GM19240 (cell line): ENCODE results near the gene CRACR2A.

Experiments
- DNase-seq: peaks from one replicate; pipeline ENCODE4 v3.0.0; 2011; ENCODE audit warnings: low spot score; ENCODE audit not compliant: insufficient read length

CRACR2A gene

DNA sequence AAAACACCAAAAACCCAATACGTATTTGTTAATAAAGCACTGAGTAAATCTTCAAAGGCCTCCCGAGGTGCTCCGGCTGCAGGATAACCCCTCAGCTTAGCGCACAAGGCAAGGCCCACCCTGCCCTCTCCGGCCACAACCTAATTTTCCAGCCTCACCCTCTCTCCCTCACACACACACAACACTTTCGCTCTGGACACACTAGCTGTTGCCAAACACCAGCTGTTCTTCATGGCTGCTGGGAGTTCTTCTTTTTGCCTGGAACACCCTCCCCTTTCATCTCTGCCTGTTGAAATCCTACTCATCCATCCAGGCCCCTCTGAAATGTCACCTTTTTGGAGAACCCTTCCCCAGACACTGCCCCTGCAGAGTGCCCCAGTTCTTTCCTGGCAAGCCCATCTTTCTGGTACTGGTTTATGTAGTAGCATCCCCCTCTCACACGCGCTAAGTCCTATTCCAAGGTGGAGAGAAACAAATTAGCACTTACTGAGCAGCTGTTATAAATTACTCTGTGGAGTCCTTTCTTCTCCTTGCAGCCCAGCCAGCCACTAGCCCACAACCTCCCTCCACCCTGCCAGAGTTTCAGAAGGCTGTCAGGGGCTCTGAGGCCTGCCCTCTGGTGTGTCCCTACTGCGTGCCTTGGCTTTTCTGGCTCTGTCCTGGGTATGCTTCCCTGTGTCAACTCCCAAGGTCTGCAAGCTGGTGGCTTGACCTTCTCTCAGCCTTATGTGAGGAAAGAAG, 805 bp upstream of the CRACR2A start:
- DNase-seq: no peak

DNA sequence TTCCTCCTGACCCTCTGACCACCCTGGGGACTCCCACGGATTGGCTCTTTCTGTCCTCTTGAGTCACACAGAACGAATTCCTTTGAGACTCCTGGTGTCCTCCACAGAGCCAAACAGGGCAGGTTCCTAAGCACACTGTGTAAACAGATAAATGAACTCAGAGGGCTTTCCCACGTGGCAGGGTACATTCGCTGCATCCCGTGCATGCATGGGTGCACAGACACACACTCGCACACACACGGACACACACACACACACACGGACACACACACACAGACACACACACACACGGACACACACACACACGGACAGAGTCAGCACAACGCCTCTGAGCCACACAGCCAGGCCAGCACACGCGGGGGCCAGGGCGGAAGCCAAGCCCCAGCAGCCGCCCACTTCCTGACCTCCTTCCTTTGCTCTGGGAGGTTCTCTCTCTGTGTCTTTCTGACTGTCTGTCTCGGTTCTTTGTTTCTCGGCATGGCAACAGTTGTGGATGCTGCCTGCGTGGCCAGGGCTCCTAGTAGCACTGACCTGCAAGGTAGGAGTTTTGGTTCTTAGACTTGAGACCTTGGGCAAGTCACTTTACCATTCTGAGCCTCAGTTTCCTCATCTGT, 706 bp downstream of the CRACR2A start:
- peak; percentile 68 for DNase-seq

DNA sequence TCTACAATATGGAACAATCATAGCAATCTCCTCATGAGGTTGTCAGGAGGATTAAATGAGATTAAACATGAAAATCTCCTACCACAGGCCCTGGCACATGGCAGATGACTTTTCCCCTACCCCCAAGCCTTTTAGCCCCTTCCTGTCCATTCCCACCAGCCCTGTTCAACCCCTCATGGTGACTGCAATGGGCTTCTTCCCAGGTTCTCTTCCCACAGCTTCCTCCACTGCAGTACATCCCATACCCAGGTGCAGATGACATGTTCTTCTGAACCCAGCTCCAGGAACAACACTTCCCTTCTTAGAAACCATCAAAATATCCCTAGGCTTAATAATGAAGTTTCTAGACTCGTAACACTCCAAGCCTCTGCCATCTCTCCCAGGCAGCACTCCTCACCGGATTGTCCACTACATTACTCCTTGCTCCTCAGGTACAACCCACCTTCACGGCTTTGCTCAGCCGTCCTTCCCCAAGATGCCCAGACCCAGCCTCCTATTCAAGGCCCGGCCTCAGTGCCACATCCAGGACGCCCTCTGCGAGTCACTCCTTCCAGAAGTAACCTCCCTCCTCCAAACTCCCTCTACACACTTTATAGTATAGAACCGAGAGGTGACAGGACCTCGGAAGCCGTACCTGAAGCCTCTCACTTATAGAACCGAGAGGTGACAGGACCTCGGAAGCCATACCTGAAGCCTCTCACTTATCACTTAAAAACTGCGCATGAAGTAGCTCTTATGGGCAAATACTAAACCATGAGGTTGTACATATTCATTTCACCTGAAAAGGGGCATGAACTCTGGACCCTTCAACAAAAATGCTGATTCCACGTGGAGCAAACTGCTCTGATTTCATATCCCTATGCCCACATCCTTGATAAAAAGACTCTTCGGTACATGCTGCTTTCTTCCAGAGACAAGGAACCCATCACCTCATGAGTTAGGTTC, 1.5 kb downstream of the CRACR2A start:
- DNase-seq: no peak

DNA sequence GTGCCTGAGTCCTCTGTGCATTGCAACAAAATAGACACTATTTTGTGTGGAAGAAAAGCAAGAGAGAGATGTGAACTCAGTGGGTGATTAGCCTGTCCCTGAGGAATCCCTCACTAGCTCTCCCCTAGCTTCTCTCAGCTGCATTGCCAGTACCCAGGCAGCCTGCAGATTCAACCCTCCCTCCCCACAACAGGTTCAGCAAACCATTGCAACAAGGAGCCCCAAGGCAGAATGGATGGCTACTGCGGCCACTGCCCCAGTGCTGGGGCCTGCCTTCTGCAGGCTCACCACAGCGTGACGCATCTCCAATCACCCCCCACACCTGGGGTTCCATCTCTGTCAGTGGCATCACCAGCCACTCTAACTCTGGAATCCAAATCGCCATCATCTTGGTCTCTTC, 2.3 kb downstream of the CRACR2A start:
- DNase-seq: no peak

DNA sequence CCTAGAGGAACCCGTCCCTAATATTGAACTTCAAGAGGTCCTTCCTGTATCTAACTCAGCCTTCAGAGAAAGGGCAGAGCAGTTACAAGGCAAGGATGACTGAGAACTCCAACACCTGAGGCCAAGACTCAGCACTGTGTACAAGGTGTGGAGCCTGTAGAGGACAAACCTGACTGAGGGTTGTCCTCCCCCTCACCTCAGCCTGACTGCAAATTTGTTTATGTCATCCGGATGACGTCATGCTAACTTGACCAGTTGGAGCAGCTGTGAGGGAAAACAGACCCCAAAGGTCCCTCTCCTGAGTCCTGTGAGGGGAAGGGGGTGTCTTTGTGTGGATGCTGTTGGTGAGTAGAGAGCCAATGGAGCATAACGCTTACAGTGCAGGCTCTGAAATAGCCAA, 4.3 kb downstream of the CRACR2A start:
- DNase-seq: no peak

DNA sequence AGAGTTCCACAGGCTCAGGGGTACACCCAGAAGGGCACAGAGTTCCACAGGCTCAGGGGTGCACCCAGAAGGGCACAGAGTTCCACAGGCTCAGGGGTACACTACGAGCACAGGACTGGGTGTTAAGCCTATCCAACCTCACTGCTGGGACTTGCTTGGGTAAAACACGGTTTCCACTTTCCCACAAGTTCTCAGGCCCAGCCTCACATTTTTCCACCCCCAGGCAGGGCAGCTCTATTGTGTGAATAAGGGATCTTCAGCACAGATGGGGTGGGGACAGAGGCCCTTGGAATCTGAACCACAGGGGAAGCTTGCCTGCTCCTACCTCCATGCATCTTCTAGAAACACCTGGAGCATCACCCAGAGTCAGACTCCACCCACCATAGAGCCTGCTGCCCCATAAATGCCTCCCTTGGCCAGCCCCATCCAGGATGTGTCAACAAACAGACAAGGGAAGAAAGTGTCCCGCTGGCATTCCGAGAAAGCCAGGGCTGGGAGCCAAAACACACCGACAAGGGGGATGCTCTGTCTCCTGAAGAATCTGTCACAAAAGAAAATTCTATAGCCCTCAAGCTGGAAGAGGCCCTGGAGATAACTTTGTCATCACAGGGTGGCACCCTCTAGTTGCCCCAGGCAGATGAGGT, 4.8 kb downstream of the CRACR2A start:
- no peak for DNase-seq

DNA sequence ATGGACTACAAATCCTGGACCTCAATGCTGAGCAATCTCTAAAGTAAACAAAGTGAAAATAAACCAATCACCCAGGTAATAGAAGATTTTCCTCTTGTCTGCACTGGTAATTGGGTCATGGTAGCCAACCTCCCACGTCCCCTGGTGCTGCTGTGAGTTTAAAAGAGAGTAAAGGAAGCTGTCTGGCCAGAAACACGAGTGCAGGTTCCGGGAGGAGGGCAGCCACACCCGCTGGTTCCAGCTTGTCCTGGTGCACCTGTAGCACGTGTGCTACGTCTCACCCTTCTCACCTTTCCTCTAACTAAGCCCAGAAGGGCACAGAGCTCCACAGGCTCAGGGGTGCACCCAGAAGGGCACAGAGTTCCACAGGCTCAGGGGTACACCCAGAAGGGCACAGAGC, 5.4 kb downstream of the CRACR2A start:
- no peak for DNase-seq

DNA sequence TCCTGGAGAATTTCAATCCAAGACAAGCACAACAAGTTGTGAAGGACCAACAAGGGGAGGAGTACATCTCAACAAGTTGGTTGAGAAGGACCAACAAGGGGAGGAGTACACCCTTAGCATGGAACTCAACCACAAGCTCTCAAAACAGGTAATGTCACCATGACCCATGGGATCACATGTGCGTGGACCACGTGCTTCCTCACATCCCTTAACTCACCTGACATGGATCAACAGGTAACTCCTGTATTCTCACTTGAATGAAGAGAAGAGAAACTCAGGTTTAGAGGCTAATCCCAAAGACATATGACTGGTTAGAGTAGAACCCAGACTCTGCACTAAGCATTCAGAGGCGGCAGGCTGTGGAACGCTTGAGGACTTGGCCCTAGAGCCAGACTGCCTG, 6.2 kb downstream of the CRACR2A start:
- DNase-seq: no peak

DNA sequence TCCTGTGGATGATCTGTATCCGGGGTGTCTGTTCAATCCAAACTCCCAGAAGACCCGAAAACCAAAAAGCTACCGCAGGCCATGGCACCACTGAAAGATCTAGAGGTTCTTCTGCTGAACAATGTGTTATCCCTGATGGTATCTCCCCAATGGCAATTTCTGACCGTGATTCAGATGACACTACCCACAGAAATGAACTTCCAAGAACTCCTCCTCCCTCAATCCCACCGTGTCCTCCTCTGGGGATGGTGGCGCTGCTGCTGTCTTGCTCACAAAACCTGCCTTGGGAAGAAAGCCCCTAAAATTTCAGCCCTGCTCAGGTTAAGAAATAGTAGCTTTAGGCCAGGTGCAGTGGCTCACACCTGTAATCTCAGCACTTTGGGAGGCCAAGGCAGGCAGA, 7.8 kb downstream of the CRACR2A start:
- DNase-seq: no peak

DNA sequence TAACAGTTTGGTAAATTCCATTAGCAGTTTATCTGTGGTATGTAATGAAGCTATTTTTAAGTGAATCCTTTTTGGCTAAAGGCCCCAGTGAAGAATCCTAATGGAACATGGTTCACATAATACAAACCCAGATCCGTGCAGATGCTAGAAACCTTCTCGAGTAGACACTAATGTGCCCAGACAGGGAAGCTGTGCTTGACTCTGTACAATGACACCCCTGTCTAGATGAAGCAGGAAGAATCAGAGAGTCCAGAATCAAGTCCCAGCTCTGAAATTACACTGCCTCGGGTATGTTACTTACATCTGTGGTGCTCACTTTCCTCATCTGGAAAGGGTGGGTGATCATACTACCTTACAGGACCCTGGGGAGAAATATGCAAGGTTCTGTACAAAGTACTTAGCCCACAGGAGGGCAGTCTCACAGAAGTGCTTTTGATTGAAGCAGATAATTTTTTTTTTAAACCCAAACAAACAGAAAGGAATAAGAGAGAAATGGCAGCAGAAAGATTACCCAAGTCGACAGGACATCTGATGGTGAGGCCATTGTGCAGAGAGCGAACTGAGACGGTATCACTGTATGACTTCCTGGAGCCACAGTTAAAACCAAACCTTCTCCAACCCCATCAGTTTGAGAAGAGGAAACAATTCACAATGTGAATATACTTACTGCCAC, 8.5 kb downstream of the CRACR2A start:
- DNase-seq: no peak

DNA sequence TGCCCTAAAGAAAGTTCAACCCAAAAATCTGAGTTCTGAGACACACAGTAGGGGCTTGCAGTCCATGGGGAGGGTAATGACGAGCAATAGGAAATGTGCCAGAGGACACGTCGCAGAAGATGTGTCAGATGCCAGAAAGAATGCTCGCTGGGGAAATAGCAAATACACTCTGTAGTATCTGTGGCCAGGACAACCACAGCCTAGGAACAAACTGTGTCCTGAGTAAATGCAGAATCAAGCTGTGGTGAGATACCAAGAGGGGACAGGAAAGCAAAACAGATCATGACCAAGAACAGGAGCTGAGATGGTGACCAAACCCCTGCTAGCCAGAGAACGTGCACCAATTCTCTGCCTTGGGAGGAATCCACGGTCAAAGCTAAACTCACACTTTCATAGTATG, 9.1 kb downstream of the CRACR2A start:
- DNase-seq: no peak

DNA sequence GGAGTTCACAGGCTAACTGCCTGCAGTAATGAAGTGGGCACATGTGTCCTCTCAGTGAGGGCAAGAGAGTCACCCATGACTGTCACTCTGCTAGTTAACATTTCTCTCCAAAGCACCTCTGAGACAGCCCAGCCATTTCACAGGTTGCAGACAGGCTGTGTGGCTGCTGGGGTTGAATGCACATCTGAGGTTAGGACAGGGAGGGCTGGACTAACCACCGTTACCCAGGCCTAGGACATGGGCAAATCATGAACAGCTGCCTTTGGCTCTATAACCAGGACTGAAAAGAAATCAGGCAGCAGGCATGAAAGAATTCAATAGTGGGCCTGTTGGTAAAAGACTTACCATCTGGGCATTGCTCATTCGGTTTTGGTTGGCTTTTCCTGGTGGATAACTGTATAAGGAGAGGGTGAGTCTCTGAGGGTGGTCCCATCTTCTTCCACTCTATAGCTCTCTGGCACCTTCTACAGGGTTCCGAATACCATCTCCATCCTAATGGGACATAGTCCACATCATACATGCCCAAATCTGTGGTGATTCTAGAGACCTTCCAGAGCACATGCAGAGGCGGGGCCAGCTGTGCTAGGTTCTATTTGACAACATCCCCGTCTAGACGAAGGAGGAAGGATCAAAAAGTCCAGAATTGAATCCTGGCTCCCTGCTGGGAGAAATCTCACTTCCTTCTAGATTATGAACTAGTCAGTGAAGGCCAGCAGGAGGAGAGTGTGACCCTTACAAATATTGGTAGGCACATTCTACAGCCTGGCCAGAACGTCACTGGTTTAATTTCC, 10.8 kb downstream of the CRACR2A start:
- DNase-seq: no peak

DNA sequence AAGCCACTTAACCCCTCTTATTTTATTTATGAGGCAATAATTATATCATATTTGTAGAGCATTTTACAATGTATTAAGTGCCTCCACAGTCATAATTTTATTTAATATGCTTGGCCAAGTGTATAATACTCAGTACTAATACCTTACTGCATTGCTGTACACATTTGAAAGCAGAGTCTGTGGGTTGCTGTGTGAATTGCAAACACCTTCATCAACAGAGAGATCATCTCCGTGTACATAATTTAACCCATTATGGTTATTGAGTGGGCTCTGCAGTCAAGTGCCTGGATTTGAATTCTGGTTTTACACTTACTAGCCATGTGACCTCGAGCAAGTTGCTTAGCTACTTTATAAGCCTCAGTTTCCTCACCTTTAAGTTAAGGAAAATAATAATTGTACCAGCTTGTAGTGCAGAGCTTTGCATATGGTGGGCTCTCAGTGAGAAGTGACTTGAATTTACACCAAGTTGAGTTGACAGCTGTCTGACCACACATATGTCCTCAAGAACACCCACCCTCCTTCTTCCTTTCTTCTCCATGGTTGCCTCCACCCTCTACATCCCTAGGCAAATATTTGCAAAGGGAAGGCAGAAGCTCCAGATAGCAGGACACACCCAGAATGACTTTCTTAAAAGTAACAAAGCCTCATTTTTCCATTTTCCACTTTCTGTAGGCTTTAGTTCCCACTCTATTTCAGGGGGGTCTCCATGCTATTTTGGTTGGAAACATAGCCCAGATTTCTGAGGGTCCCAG, 12.3 kb downstream of the CRACR2A start:
- DNase-seq: no peak

DNA sequence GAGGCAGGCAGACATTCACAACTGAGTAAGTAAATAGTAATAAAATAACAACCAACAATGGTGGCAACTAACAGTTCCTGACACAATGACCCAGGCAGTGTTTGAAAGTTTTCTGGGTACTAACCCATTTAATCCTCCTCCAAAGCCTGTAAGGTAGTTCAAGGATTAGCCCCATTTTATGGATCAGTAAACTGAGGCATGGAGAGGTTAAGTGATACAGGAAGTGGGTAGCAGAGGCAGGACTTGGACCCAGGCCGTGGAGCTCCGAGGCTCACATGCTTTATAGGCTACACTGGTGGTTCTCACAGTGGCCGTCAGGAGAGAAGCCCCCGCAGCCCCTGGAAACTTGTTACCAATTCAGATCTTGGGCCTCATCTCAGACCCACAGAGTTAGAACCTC, 17.5 kb downstream of the CRACR2A start:
- DNase-seq: no peak

DNA sequence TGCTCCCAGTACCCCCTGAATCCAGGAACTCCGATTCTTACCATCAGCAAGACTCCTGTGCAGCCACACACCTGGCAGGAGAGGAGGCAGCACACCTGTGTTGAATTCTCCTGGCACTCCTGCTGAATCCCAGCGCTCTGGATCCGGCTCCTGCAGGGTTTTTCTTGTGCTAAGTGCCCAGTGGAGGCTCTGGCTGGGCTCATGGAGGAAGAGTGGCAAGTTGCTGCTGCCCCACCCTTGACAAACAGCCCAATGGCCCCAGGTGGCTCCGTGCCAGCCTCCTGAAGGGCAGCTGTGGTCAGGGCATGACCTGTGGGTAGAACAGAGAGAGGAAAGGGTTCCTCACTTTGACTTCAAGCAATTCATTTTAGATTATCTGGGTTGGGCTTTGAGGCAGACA, 20.0 kb downstream of the CRACR2A start:
- DNase-seq: no peak

DNA sequence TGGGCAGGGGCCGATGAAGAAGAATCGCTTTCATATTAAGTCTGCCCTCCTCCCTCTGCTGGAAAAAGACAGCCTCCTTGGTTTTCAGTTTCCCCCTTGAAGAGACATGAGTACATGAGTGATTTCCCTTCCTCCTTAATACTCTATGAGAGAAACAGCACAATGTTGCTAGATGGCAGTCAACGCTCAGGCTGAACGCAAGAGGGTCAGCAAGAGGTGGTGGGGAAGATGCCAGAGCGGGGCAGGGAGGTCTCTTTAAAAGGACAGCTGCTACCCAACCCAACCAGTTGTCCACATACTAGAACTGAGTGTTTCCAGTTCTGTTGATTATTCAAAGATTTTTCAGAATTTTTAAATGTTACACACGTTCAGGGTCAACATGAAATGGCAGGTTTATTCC, 22.8 kb downstream of the CRACR2A start:
- DNase-seq: no peak

DNA sequence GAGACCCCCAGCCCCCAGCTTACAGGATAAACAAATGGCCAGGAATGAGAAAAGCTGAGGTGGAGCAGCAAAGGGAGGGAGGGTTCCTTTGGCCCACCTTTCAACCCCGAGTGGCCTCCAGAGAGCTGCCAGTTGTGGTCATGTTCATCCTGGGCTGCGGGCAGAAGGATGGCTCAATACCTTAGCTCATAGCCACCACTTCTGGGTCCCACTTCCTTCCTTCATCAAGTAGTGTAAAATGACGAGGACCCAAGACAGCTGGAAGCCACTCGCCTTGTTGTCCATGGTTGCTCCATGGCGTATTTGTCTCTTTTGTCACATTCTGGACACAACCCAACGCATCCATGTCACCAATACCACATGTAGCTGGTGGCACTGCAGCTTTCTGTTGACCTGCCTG, 24.2 kb downstream of the CRACR2A start:
- DNase-seq: no peak

DNA sequence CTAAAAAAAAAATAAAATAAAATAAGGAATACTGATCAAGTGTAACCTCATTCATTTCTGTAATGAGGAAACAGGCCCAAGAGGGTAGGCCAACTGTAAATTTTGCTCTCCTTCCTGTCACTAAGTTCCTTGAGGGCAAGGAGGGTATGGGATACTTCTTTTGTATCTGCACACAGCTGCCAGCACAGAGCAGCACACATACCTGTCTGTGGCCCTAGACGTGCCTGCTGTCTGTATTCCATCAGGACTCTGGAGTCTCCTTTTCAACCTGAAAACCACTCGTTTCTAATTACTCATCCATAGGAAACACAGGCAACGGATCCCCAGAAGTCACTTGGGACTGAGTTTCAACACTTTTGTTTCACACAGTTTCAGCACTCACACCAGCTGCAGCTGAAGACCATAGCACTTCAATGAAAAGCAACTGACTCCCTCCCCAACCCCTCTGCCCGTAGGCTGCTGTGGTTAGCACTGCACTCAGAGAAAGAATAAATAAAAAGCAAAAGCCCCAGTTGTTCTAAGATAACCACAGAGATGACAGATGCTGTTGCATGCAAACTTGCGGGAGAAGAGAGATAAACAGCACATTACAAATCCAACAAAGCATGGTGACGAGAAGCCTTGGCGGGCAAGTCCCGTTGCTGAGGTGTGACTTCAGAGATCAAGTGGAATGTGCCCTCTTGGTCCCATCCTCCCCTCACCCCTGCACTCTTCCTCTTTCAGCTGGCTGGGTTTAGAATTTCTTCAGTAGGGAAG, 24.9 kb downstream of the CRACR2A start:
- peak; percentile 31 for DNase-seq

DNA sequence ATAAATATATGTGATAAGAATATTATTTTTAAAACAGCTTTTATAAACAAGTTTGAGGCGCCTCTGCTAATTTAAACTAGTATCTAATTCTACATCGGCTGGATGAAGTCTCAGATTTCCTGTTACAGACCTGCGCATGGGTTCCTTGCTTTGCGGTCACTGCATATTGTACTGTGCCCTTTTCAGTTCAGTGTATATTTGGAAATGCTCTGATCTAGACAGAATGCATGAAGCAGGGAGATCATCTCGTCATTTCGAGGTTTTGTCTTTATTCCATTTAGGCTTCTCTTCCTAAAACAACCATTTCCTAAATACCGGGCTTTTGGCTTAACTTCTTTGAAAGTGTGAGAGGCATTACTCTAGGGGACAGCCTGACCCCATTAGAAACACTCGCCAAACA, 25.6 kb downstream of the CRACR2A start:
- no peak for DNase-seq
